Globus pallidus (tissue), 1 donor: Measurements from ENCODE around the gene CELSR1.
"Not testable (repeated sequence)": the region's sequence is repeated elsewhere in the genome, so short reads cannot be mapped to it uniquely, and the experiment has no call there.

Experiments
- DNase-seq: peaks from one replicate; pipeline ENCODE4 v3.0.0-alpha.2; 2015; ENCODE audit warnings: low spot score

Gene CELSR1

GRCh38 chr22:46397951-46398350 is 139.5 kb downstream of the CELSR1 start:
- no peak for DNase-seq

DNA sequence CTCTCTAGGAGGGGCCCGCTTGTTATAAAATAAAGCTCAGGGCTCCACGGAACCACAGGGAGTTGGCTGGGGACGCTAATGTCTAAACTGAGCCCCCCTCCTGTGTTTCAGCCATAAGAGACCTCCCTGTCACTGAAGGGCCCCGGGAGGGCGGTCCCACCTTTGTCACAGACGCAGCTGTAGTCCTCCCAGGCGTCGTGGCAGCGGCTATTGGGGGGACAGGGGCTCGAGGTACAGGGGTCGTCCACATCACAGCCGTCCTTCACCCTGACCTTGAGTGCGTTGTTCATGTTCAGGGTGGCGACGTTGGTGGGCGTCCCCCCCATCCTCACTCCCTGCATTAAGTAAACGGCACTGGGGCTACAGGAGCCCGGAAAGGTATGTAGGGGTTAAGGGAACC is 139.9 kb downstream of the CELSR1 start:
- no peak for DNase-seq

- not testable (repeated sequence) for DNase-seq
These were observed 140.4 kb downstream of the CELSR1 start for GRCh38 chr22:46397049-46397448.

GRCh38 chr22:46395145-46395544 is 142.3 kb downstream of the CELSR1 start:
- DNase-seq = no peak

- DNase-seq = no peak
These were observed 142.8 kb downstream of the CELSR1 start for GRCh38 chr22:46394622-46395021.

DNA sequence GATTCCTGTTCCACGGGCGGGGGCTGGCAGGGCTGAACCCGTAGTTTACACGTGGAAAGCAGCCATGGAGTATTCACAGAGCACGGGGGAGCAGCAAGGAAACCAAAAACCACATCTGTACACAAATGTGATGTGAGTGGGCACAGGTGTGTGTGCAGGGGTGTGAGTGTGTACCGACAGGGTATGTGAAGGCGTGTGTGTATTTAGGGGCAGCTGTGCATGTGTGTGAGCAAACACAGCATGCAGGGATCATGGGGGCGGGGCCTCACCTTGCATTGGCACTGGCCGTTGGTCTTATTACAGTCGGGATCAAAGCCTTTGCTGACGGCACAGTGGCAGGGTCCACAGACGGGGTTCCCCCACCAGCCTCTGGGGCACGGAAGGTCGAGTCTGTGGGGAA is 143.5 kb downstream of the CELSR1 start:
- DNase-seq = no peak

GRCh38 chr22:46392137-46392844 is 145.1 kb downstream of the CELSR1 start:
- no peak for DNase-seq

- no peak for DNase-seq
These were observed 145.8 kb downstream of the CELSR1 start for GRCh38 chr22:46391486-46392136.

DNA sequence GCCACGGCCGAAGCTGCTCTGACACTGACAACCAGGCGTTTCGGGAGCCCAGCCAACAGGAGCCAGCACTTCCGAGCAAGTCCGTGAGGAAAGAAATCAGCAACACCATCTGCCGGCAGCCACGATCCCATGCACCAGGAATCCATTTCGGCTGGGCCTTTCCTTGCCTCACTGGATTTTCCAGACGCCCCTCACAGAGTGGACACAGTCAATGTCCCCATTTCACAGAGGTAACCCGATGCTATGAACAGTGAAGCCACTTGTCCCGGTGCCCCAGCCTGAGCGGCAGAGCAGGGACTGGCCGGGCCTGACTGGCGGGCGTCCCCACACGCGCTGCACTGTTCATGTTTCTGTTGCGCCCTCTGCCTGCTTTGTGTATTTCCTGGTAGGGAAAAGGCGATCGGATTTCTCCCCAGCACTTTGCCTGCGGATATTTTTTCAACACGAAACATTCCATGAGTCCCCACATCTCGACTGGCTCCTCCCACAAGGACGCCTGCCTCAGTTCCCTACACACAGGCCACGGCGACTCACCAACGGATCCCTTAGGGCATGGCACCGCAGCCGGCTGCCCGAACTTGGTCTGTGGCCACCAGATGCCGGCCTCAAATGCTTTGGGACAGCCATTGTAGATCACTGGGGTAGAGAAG is 146.6 kb downstream of the CELSR1 start:
- DNase-seq = peak; percentile 13

DNA sequence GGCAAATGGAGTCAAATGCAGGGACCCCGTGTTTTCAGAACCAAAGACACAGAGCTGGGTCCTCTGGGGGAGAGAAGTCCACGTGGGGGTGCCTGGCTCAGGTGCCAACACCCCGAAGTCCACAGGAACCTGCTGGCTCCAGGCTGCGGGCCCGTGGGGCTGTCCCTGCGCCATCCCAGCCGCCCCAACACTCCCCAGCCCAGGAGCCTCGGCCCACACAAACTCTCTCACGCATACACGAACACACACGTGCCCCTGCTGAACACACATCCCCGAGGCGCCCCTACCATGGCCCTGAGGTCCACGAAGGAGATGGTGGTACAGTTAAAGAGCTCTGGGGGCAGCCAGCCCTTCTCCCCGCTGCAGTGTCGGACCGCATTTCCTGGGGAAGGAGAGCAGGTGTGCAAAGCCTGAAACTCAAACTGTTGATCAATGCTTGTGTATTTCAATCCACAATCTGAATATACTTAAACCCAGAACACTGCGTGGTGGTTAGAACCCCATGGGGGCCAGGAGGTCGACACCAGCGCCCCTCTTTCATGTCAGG is 147.2 kb downstream of the CELSR1 start:
- no peak for DNase-seq

DNA sequence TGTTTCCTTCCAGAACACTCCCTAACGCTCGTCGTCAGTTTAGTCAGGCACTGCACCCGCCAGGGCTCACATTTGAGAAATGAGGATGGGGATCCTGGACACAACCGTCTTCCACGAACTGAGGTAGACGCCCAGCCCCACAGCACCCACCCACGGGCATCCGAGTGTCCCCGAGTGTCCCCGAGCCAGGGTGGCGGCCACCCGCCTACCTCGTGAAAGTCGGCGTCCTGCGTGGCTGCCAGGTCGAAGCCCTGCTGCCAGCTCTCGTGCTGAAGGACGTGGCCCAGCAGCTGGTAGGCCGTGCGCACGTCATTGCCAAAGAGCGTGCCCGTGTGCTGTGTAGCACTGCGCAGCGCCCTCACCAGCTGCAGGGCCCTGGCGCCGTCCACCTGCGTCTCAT is 148.3 kb downstream of the CELSR1 start:
- DNase-seq = no peak

DNA sequence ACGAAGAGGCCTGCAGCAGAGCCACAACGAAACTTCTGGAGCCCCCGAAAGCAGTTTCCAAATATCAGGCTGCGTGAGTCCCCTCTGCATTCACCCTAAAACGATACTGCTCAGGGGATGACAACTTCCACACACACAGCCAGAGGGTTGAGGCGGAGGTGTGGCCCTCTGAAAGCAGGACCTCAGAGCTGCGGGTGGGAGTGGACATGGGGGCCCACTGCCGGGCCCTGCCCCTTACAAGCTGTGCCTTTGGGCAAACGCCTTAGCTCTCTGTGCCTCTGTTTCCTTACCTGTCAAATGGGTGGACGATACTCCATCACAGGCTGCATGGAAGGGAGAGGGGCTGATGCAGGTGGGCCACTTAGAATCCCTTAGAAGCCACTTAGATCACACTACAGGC is 148.8 kb downstream of the CELSR1 start:
- no peak for DNase-seq

GRCh38 chr22:46387748-46388147 is 149.7 kb downstream of the CELSR1 start:
- DNase-seq = no peak

- no peak for DNase-seq
These were observed 151.1 kb downstream of the CELSR1 start for GRCh38 chr22:46386312-46386711.

- no peak for DNase-seq
These were observed 154.9 kb downstream of the CELSR1 start for GRCh38 chr22:46382524-46382923.

GRCh38 chr22:46381731-46382130 is 155.7 kb downstream of the CELSR1 start:
- no peak for DNase-seq

DNA sequence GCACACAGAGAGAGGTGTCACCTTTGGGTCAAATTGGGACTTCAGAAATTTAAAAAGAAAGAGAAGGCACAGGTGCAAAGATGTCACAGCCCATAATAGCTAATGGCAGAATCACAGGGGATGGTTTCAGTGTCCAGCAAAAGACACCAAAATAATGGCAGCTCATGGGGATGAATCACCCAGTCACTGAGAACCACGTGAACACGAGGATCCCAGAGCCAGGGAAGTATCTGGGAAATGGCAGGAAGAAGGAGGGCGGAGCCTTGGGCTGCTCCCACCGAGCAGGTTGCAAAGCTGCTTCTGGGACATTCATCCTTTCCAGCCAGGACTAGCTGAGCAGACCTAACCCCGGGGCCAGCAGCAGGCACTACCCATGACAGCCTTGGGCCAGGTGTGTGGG is 156.3 kb downstream of the CELSR1 start:
- DNase-seq = no peak

- DNase-seq = no peak
These were observed 156.8 kb downstream of the CELSR1 start for GRCh38 chr22:46380581-46380980.

GRCh38 chr22:46380069-46380468 is 157.4 kb downstream of the CELSR1 start:
- no peak for DNase-seq

DNA sequence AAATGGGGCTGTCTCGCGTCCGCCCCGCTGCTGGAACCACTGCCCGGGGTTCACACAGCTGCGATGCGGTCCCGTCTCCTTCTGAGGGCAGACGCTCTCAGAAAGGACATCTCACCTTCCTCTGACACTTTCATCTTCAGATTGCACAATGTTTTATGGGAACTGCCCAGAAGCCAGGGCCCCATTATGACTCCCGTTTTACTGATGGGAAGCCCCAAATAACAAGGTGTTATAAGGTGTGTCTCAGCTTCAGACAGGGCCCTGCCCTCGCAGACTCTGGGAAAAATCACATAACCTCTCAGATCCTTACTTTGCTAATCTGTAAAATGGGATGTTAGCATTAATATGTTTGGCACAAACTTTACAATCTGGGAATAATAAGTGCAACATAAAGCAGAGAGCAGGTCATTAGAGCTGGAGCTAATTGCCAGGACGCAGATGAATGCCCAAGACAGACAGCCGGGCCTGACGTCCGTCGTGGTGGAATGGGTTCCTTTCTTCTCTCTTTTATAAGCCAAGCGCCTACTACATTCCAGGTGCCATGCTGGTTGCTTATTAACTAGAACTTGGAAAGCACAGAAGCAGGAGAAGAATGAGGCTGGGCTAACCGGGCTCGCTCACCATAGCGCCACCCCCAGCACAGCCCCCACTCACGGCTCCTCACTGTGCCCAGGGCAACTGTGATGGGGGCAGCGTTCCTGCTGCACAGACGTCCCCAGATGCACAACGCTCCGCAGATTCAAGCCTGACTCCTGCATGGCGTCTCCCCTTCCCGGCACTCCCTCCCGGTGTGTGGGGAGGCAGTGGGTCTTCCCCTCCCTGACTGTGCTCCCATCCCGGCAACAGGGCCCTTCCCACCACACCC is 158.1 kb downstream of the CELSR1 start:
- DNase-seq = no peak

GRCh38 chr22:46378426-46379065 is 158.9 kb downstream of the CELSR1 start:
- DNase-seq = no peak
